Upper lobe of left lung (tissue), 6 donors: ENCODE measurements around the gene BAX. TPM values are rescaled to one million over a fixed set of nuclear protein-coding genes. Genes with fewer than 3 reads are reported as not detected.

ENCODE experiments used
- ATAC-seq, 2 donors: fragments of 200-7000 bp; cut with Tn5 transposase; one replicate each; pipeline ENCODE4 v1.9.1; 2022; ENCODE audit warnings: mild to moderate bottlenecking in 2 of 2, moderate library complexity in 2 of 2; ENCODE audit not compliant: low FRiP score in 2 of 2
- DNase-seq, 2 donors: peaks; one replicate each; pipeline ENCODE4 v3.0.0-alpha.2; 2019 to 2020
- H3K27ac ChIP-seq, 4 donors: fragments of 200-600 bp; sonication (generic); one replicate each; pipeline ENCODE4 v1.5.1; 2016 to 2019
- H3K27me3 ChIP-seq, 4 donors: fragments of 200-600 bp; sonication (generic); one replicate each; pipeline ENCODE4 v1.5.1; 2017 to 2019
- H3K36me3 ChIP-seq, 4 donors: fragments of 200-600 bp; sonication (generic); one replicate each; pipeline ENCODE4 v1.5.1; 2016 to 2019
- H3K4me1 ChIP-seq, 4 donors: fragments of 200-600 bp; sonication (generic); one replicate each; pipeline ENCODE4 v1.5.1; 2018 to 2019
- H3K4me3 ChIP-seq, 4 donors: fragments of 200-600 bp; sonication (generic); one replicate each; pipeline ENCODE4 v1.5.1; 2017 to 2019; ENCODE audit warnings: mild to moderate bottlenecking in 2 of 4, moderate library complexity in 1 of 4
- H3K9me3 ChIP-seq, 4 donors: fragments of 200-600 bp; sonication (generic); one replicate each; pipeline ENCODE4 v1.5.1; 2018 to 2019
- EP300 ChIP-seq, 4 donors: sonication (generic); formaldehyde crosslinking; IDR thresholded peaks; one replicate each; pipeline ENCODE4 v1.5.1; 2017; ENCODE audit warnings: antibody characterized with exemption in 4 of 4, control low read depth in 2 of 4
- POLR2A ChIP-seq, 4 donors: fragments of 450-650 bp; IDR thresholded peaks; one replicate each; pipeline ENCODE4 v1.5.1; 2016 to 2017; ENCODE audit warnings: antibody characterized with exemption in 4 of 4, mild to moderate bottlenecking in 2 of 4
- POLR2AphosphoS5 ChIP-seq, 2 donors: sonication (generic); formaldehyde crosslinking; IDR thresholded peaks; one replicate each; pipeline ENCODE4 v1.5.1; 2017; ENCODE audit warnings: antibody characterized with exemption in 2 of 2
- WGBS, 2 donors: methylation state at CpG; one replicate each; pipeline ENCODE4 v1.1.5; 2017 to 2018; 5-methylcytosine and 5-hydroxymethylcytosine counted together
- total RNA-seq, 6 donors: library from RNA; depleted of rRNA in 4 of 6; stranded (reverse); fragments of >200 nt in 4 of 6; gene quantifications; one replicate each; pipeline versions ENCODE4 v1.1.0 to v1.2.1, GENCODE V29; 2016 to 2021
- TF ChIP-seq, protein P1 (sequence below), 6 experiments: fragments of 450-650 bp in 4 of 6; fragments of 200-600 bp in 2 of 6; sonication (generic) in 2 of 6; IDR thresholded peaks; one replicate each; pipeline ENCODE4 v1.5.1; 2016 to 2019; ENCODE audit warnings: antibody characterized with exemption in 6 of 6
- donor health status: DM: no; HTN: no; CAD: no; lungs with moderate emphysema.
- donor health status: DM: no; HTN: yes; CAD: no; lungs with severe emphysema.

The BAX gene
- total RNA-seq, 6 donors from 2014 or later: 68.1 to 143 (median 112) TPM

DNA sequence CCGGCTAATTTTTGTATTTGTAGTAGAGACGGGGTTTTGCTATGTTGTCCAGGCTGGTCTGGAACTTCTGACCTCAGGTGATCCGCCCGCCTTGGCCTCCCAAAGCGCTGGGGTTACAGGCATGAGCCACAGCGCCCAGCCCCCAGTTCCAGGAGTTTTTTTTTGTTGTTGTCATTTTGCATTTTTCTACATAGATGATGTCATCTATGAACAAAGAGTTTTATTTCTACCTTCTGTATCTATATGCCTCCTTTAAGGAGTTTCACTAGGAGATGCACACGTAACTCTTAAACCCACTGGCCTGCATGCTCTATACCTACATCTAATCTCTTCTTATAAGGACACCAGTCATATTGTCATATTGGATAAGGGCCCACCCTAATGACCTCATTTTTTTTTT lies 16.4 kb upstream of the BAX start:
- ATAC-seq (no peak), DNase-seq (no peak)
- TF ChIP-seq POLR2A (IDR thresholded peaks at IDR 0.05): no peak
- no peak for TF ChIP-seq EP300 (IDR thresholded peaks at IDR 0.05)
- no peaks in the 10 kb centered on the region for H3K27me3 ChIP-seq
- no peak overlapping the region for H3K4me3 ChIP-seq
- no peak overlapping the region for H3K27ac ChIP-seq
- WGBS, 2 donors: 86 to 89% methylated on average over 7 of the region's 7 CpGs
- H3K36me3 ChIP-seq: no peaks in the 10 kb centered on the region
- peaks cover 3 to 10% (median 9%) of the 10 kb centered on the region in 4 donors for H3K9me3 ChIP-seq
- peaks cover 0 to 11% (median 6%) of the 10 kb centered on the region in 4 donors for H3K4me1 ChIP-seq

GRCh38 chr19:48940902-48941301 lies 13.8 kb upstream of the BAX start:
- Histone ChIP-seq H3K27me3 (no peaks in the 10 kb centered on the region), H3K4me3 (no peak overlapping the region), H3K27ac (no peak overlapping the region), H3K36me3 (no peaks in the 10 kb centered on the region), H3K9me3 (peaks cover 3 to 10% (median 9%) of the 10 kb centered on the region in 4 donors), H3K4me1 (no peaks in the 10 kb centered on the region)
- 94 to 98% methylated on average over 5 of the region's 5 CpGs for WGBS, 2 donors
- ATAC-seq (no peak), DNase-seq (no peak)
- TF ChIP-seq POLR2AphosphoS5 (IDR thresholded peaks at IDR 0.05) (no peak), POLR2A (IDR thresholded peaks at IDR 0.05) (no peak), EP300 (IDR thresholded peaks at IDR 0.05) (no peak)
- TF ChIP-seq, protein P1, sequence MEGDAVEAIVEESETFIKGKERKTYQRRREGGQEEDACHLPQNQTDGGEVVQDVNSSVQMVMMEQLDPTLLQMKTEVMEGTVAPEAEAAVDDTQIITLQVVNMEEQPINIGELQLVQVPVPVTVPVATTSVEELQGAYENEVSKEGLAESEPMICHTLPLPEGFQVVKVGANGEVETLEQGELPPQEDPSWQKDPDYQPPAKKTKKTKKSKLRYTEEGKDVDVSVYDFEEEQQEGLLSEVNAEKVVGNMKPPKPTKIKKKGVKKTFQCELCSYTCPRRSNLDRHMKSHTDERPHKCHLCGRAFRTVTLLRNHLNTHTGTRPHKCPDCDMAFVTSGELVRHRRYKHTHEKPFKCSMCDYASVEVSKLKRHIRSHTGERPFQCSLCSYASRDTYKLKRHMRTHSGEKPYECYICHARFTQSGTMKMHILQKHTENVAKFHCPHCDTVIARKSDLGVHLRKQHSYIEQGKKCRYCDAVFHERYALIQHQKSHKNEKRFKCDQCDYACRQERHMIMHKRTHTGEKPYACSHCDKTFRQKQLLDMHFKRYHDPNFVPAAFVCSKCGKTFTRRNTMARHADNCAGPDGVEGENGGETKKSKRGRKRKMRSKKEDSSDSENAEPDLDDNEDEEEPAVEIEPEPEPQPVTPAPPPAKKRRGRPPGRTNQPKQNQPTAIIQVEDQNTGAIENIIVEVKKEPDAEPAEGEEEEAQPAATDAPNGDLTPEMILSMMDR (IDR thresholded peaks at IDR 0.05): no peak

DNA sequence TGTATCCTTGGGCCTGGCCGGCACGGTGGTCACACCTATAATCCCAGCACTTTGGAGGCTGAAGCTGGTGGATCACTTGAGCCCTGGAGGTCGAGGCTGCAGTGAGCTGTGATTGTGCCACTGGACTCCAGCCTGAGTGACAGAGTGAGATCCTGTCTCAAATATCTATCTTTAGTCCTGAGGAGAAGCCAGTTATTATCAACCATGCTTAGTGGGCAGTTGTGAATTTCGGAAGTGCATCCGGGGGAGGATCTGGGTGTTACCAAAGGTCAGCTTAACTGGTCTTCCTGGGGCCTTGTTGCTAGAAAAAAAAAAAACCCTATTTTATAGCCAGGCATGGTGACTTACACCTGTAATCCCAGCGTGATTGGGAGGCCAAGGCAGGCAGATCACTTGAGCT lies 11.6 kb upstream of the BAX start:
- Histone ChIP-seq H3K27me3 (no peaks in the 10 kb centered on the region), H3K36me3 (no peaks in the 10 kb centered on the region), H3K4me1 (no peaks in the 10 kb centered on the region), H3K9me3 (peaks cover 3 to 16% (median 9%) of the 10 kb centered on the region in 4 donors), H3K27ac (no peak overlapping the region), H3K4me3 (no peak overlapping the region)
- no peak for TF ChIP-seq POLR2A (IDR thresholded peaks at IDR 0.05)
- TF ChIP-seq, protein P1 (IDR thresholded peaks at IDR 0.05): no peak
- no peak for TF ChIP-seq POLR2AphosphoS5 (IDR thresholded peaks at IDR 0.05)
- no peak for TF ChIP-seq EP300 (IDR thresholded peaks at IDR 0.05)
- ATAC-seq: no peak
- 90 to 95% methylated on average over 6 of the region's 6 CpGs for WGBS, 2 donors
- DNase-seq: no peak

DNA sequence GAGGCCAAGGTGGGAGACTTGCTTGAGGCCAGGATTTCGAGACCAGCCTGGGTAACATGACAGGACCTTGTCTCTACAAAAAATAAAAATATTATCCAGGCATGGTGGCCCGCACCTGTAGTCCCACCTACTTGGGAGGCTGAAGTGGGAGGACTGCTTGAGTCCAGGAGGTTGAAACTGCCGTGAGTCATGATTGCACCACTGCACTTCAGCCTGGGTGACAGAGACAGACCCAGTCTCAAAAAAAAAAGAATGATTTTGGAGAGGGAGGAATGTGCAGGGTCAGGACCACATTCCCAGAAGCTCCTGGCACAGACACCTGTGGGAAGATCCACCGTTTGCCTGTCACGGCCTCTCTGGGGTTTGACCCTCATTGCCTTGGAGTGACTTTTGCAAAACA lies 9.3 kb upstream of the BAX start:
- H3K4me1 ChIP-seq: no peaks in the 10 kb centered on the region
- no peak for TF ChIP-seq EP300 (IDR thresholded peaks at IDR 0.05)
- TF ChIP-seq, protein P1 (IDR thresholded peaks at IDR 0.05): no peak
- TF ChIP-seq POLR2AphosphoS5 (IDR thresholded peaks at IDR 0.05): no peak
- TF ChIP-seq POLR2A (IDR thresholded peaks at IDR 0.05): no peak
- H3K27me3 ChIP-seq: no peaks in the 10 kb centered on the region
- H3K4me3 ChIP-seq: no peak overlapping the region
- no peak overlapping the region for H3K27ac ChIP-seq
- no peaks in the 10 kb centered on the region for H3K36me3 ChIP-seq
- no peak for ATAC-seq
- 82 to 86% methylated on average over 5 of the region's 5 CpGs for WGBS, 2 donors
- DNase-seq: no peak
- H3K9me3 ChIP-seq: peaks cover 3 to 16% (median 8%) of the 10 kb centered on the region in 4 donors

GRCh38 chr19:48945817-48946216 lies 8.9 kb upstream of the BAX start:
- Histone ChIP-seq H3K9me3 (peaks cover 2 to 12% (median 4%) of the 10 kb centered on the region in 4 donors), H3K27ac (no peak overlapping the region), H3K27me3 (no peaks in the 10 kb centered on the region), H3K4me1 (no peaks in the 10 kb centered on the region), H3K36me3 (no peaks in the 10 kb centered on the region), H3K4me3 (no peak overlapping the region)
- TF ChIP-seq, protein P1 (IDR thresholded peaks at IDR 0.05): no peak
- no peak for TF ChIP-seq EP300 (IDR thresholded peaks at IDR 0.05)
- no peak for TF ChIP-seq POLR2A (IDR thresholded peaks at IDR 0.05)
- 81 to 93% methylated on average over 2 of the region's 2 CpGs for WGBS, 2 donors
- ATAC-seq: no peak
- DNase-seq: no peak
